Germinal center (tissue), 1 donor: ENCODE data around the gene ZNF561.

ENCODE experiments used
- DNase-seq: peaks from one replicate; pipeline ENCODE4 v3.0.0; 2012; ENCODE audit warnings: mixed read lengths, low spot score

Gene ZNF561

GRCh38 chr19:9580728-9581127, 40.3 kb downstream of the ZNF561 start:
- no peak for DNase-seq

GRCh38 chr19:9570255-9570654, 50.8 kb downstream of the ZNF561 start:
- DNase-seq = no peak

- no peak for DNase-seq
Measured at GRCh38 chr19:9566729-9567128, 54.3 kb downstream of the ZNF561 start.

- DNase-seq = no peak
Measured at GRCh38 chr19:9565900-9566705, 54.9 kb downstream of the ZNF561 start.
